ENCODE results near the gene MTMR2. TPM values are rescaled to one million over a fixed set of nuclear protein-coding genes. Genes with fewer than 3 reads are reported as not detected.

Gene MTMR2
- polyA plus RNA-seq, 3 donors: 1.9 to 5.1 (median 2.6) TPM

- Histone ChIP-seq H3K36me3 (replicated peaks in 1 of 2; ENCODE audit: control insufficient read depth in 1 of 2, insufficient read depth in 2 of 2, low read length in 2 of 2) (peaks cover 51 to 94% of the 10 kb centered on the region in 2 donors), H3K9ac (ENCODE audit: insufficient read depth, low read length, poor library complexity, severe bottlenecking) (no peak overlapping the region), H3K27ac (ENCODE audit: low read depth in 1 of 2, low read length in 2 of 2) (no peak overlapping the region), H4K20me1 (ENCODE audit: insufficient read depth, low read length) (no peaks in the 10 kb centered on the region), H3K4me2 (replicated peaks; ENCODE audit: extremely low read depth, low read length, poor library complexity, severe bottlenecking) (no peak overlapping the region), H3K4me1 (ENCODE audit: control insufficient read depth in 1 of 2, insufficient read depth in 2 of 2, low read length in 2 of 2) (no peaks in the 10 kb centered on the region), H3K27me3 (ENCODE audit: control insufficient read depth in 2 of 2, insufficient read depth in 2 of 2, low read length in 2 of 2) (no peaks in the 10 kb centered on the region), H3K4me3 (replicated peaks in 1 of 3; ENCODE audit: low read depth in 2 of 3, low read length in 3 of 3) (no peak overlapping the region), H3K9me3 (replicated peaks in 1 of 2; ENCODE audit: control insufficient read depth in 1 of 2, insufficient read depth in 1 of 2, low read length in 2 of 2) (no peaks in the 10 kb centered on the region), H2AFZ (ENCODE audit: insufficient read depth, low read depth, low read length, poor library complexity, severe bottlenecking) (no peak overlapping the region), H3K79me2 (ENCODE audit: insufficient read depth, low read length) (no peaks in the 10 kb centered on the region)
- Mint-ChIP-seq H3K4me3 (no peak overlapping the region), H3K9me3 (no peaks in the 10 kb centered on the region), H3K27me3 (ENCODE audit: low read depth in 3 of 3) (no peaks in the 10 kb centered on the region), H3K36me3 (peaks cover 48 to 54% of the 10 kb centered on the region in 2 donors), H3K4me1 (no peaks in the 10 kb centered on the region), H3K27ac (peak overlapping the region in 1 of 7 donors; percentile 73)
- DNase-seq: no peak
- no CpG with 5 or more reads among the region's 1 CpG for WGBS (ENCODE audit: insufficient coverage)
- intact Hi-C loops (cut with micrococcal nuclease): loop anchor here (10.0 kb wide), 2 partner anchors 561 to 591 kb away; partner anchors contain the start of gene JRKL (in 2 of the 2)
- no peak for TF ChIP-seq CTCF (IDR thresholded peaks at IDR 0.05)
Observed at GRCh38 chr11:95833378-95833777, 90.5 kb downstream of the MTMR2 start.

GRCh38 chr11:95832763-95833162 is 91.1 kb downstream of the MTMR2 start:
- Histone ChIP-seq H4K20me1 (ENCODE audit: insufficient read depth, low read length) (no peaks in the 10 kb centered on the region), H3K9ac (ENCODE audit: insufficient read depth, low read length, poor library complexity, severe bottlenecking) (no peak overlapping the region), H3K4me1 (ENCODE audit: control insufficient read depth in 1 of 2, insufficient read depth in 2 of 2, low read length in 2 of 2) (no peaks in the 10 kb centered on the region), H3K36me3 (replicated peaks in 1 of 2; ENCODE audit: control insufficient read depth in 1 of 2, insufficient read depth in 2 of 2, low read length in 2 of 2) (peaks cover 53 to 94% of the 10 kb centered on the region in 2 donors), H3K27me3 (ENCODE audit: control insufficient read depth in 2 of 2, insufficient read depth in 2 of 2, low read length in 2 of 2) (no peaks in the 10 kb centered on the region), H3K27ac (ENCODE audit: low read depth in 1 of 2, low read length in 2 of 2) (no peak overlapping the region), H3K4me3 (replicated peaks in 1 of 3; ENCODE audit: low read depth in 2 of 3, low read length in 3 of 3) (no peak overlapping the region), H3K79me2 (ENCODE audit: insufficient read depth, low read length) (no peaks in the 10 kb centered on the region), H3K9me3 (replicated peaks in 1 of 2; ENCODE audit: control insufficient read depth in 1 of 2, insufficient read depth in 1 of 2, low read length in 2 of 2) (no peaks in the 10 kb centered on the region), H3K4me2 (replicated peaks; ENCODE audit: extremely low read depth, low read length, poor library complexity, severe bottlenecking) (no peak overlapping the region), H2AFZ (ENCODE audit: insufficient read depth, low read depth, low read length, poor library complexity, severe bottlenecking) (no peak overlapping the region)
- H3K27me3 Mint-ChIP-seq (ENCODE audit: low read depth in 3 of 3): no peaks in the 10 kb centered on the region
- intact Hi-C loops (cut with micrococcal nuclease): loop anchor here (10.0 kb wide), 2 partner anchors 562 to 592 kb away; partner anchors contain the start of gene JRKL (in 2 of the 2)
- H3K4me3 Mint-ChIP-seq: no peak overlapping the region
- no peaks in the 10 kb centered on the region for H3K9me3 Mint-ChIP-seq
- H3K36me3 Mint-ChIP-seq: peaks cover 46 to 53% of the 10 kb centered on the region in 2 donors
- no peak for DNase-seq
- no peak for TF ChIP-seq CTCF (IDR thresholded peaks at IDR 0.05)
- H3K27ac Mint-ChIP-seq: peak overlapping the region in 1 of 7 donors; percentile 30
- H3K4me1 Mint-ChIP-seq: no peaks in the 10 kb centered on the region
- 100% methylated on average over 2 of the region's 3 CpGs for WGBS (ENCODE audit: insufficient coverage)

Measured in CD14-positive monocyte (primary cell).